ENCODE measurements around the gene PIK3AP1. TPM values are rescaled to one million over a fixed set of nuclear protein-coding genes. Genes with fewer than 3 reads are reported as not detected.

Gene PIK3AP1
- polyA plus RNA-seq, 10 donors: 1.7 to 3.4 (median 2.7) TPM

DNA sequence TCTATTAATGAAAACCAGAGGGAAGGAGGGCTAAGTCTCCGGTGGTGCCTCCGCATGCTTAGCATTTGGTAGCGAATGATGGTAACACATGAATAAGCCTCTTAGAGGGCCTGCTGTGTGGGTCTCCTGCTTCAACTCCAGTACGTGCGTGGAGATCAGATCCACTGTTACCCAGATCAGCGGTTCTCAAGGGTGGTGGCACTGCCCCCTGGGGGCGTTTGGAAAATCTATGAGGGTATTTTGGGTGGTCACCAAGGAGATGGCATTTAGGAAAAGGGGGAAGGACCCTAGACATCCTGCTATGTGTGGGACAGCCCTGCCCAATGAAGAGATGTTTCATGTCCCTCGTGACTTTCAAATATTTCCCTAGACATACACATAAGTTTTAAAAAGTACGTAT, 76.4 kb downstream of the PIK3AP1 start:
- no peak for DNase-seq

DNA sequence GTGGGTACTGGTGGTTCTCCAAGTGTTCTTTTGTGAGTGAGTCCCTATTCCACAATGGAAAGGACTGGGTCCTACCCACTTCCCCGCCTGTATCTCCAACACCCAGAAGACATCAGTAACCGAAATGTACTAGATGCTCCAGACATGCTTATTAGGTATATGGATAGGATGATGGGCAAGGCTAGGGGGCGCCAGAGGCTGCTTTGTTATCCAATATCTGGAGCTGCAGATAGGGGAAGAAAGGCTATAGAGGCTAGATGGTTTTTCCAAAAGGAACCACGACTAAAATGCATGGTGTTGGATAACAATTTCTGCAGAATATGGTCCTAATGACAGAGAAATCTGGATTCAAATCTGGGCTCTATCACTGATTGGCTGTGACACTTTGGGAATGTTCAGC, 77.3 kb downstream of the PIK3AP1 start:
- peak in 2 of 3 donors; percentile 21 to 37 for DNase-seq

DNA sequence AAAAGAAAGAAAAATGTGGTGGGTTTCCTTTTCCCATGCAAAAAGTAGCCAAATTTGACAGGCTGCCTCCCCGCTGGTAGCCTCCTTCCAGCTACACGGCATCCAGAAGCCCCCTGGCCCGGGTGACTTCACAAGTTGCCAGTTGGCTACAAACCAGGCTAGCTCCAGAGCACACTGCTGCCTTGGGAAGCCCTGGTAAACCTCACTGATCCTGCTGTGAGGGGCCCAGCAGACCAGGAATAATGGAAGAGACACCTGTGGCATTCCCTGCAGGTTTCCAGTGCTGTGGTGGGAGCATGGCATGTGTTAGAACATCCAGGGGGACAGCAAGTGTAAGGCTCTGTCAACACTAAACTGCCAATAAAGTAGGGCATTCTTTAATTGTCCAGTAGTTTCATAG, 77.8 kb downstream of the PIK3AP1 start:
- DNase-seq: no peak

DNA sequence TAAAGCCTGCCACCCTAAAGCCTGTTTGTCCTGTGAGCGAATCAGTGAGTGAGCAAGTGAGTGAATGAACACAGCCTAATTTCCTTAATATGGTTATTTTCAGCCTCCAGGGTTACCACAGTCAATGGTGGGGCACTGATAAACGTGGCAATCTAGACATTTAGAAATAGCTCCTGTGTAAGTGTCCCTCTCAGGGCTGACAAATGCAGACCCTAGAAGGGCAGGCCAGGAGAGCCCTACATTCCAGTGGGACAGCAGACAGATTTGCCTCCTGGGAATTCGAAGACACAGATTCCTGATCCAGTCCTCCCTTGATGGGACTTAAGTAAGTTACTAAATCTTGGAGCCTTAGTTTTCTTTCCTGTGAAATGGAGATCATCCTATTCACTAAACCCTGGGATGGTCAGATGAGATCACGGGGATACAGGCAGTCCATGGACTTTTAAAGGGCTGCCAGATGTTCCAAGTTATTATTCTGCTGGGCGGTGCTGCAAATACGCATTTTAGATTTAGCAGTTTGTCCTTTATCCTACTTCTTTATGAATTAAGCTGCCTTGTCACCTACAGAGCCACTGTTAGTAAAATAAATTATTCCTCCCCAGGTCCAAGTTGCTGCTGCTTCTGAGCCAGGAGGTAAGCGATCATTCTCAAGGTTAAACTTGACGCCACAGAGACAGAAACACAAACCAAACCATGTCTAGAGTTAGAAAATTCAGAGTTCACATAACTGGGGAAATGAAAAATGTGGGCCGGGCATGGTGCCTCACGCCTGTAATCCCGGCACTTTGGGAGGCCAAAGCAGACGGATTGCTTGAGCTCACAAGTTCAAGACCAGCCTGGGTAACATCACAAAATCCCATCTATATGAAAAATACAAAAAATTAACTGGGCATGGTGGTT, 78.7 kb downstream of the PIK3AP1 start:
- DNase-seq: no peak

DNA sequence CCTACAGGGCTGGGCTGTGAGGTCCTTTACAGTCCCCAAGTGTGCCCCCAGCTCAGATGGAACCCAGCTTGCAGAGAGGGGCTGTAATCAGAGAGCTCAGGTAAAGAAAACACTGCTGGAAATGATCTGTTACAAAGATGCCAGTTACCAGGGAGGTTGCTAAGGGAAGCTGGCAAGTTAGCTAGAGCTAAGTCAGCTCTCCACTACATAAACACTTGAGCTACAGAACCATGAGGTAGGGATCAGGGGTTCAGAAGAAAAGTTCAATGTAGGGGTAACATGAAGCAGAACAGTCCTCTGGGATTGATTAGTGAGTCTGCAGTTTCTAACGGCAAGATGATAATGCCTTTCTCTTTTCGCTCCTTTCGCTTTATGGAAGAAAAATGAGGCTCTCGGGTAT, 80.4 kb downstream of the PIK3AP1 start:
- no peak for DNase-seq

DNA sequence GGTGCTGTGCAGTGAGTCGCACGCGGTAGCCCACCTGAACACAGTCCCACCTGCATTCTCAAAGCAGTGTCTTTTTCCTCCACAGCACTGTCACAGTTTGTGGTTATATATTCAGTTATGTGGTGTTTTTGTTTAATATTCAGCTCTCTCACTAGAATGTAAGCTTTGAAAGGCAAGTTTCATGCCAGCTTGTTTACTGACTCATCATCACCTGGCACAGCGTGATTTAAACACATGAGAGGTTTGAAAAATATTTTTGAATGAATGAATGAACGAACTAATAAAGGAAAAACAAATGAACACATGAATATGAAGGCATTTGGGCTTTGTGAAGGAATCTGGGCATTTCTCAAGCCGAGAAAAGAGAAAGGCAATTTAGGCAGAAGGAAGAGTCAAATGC, 81.6 kb downstream of the PIK3AP1 start:
- no peak for DNase-seq

DNA sequence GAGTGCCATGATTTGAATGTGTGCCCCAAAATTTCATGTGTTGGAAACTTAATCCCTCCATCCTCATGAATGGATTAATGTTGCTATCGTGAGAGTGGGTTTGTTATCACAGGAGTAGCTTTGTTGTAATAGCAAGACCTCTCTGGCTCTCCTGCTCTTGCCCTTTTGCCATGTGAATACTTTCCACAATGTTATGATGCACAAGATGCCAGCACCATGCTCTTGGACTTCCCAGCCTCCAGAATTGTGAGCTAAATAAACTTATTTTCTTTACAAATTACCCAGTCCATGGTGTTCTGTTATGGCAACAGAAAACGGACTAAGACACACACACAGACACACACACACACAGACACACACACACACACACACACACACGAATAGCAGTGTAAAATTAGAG, 82.2 kb downstream of the PIK3AP1 start:
- DNase-seq: no peak

DNA sequence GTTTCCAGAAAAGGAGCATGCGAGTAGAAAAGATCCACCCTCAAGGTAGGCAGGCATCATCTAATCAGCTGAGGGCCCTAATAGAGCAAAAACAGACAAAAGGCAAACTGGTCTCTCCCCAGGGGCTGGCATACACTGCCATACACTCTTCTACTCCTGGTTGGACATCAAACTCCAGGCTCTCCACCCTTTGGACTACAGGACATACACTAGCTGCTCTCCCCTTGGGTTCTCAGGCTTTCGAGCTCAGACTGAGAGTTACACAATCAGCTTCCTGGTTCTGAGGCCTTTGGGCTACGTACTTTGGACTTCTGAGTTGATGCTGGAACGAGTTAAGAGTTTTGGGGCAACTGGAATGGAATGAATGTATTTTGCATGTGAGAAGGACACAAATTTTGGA, 82.6 kb downstream of the PIK3AP1 start:
- DNase-seq: no peak

DNA sequence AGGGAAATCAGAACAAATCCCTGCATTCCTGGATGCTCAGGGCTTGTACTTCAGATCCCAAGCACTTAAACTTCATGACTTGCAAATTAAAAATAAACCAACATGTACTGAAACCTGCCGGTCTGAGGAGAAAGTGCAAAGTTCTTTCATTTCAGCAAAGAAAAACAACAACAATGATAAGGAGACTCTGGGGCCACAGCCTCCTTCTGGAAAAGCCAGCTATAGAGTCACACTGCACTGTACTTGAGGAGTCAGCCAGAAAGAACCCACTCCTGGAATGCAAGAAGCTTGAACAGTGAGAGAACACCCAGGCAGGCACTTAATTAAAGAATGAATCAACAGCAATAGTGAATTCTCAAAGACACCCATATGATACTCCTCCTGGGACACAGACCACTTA, 83.8 kb downstream of the PIK3AP1 start:
- no peak for DNase-seq

DNA sequence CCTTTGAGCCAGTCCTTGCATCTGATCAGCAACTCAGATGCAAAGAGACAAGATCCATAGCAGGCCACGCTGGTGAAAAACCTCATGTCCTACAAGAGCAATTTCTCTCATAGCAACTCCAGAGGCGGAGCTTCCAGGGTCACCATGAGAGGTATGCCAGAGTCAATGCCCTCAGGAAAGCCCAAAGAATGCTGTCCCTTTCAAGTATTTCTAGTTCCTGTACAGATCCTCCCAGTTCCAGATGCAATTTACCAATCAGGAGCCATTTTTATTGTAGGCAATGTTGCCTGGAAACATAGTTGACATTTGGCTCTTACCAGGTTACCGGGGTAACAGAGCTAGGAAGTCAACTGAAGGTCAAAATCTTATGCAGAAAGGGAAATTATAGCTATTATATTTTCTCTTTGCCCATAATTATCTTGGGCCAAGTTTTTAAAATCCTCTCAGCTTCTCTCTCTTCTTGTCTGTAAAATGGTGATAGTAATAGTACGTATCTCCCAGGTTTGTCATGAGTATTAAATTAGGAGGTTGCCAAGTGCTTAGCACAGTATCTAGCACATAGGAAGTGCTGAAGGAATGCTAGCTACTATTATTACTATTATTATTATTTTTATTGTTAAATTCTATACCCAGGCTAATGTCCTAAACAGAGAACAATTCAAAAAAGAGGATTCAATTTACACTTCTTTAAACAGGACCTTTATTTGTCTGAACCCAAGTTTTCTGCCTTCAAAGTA, 87.2 kb downstream of the PIK3AP1 start:
- peak in 1 of 3 donors; percentile 16 for DNase-seq

DNA sequence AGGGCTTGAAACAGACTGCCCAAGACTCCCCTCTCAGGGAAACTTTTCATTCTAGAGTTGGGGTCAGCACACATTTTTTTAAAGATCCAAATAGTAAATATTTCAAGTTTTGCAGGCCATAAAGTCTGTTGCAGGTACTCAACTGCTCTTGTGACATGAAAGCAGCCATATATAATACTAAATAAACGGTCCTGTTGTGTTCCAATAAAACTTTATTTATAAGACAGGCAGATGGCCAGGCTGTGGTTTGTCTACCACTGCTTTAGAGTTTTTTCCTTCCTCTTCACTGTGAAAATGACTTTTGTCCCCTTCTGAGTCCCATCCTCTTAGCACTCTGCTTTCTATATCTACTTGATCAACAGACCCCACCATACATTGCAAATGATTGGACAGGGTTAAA, 93.0 kb downstream of the PIK3AP1 start:
- DNase-seq: no peak

DNA sequence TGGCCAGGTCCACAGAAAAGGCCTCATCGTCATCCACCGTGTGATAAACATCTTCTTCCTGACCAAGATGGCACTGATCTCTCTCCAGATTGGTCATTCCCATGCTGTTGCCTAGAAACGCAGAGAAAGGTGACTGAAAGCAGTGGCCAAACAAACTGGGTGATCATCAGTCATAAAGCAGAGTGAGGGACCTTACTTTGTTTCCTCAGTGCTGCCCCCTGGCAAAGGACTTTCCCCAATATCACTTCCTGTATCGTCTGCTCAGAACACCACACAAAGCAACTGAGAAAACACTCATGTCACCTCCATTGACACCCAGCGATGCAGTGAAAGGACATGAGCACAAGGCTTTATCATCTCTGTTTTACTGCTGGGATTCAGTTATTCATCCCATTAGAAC, 93.5 kb downstream of the PIK3AP1 start:
- no peak for DNase-seq

DNA sequence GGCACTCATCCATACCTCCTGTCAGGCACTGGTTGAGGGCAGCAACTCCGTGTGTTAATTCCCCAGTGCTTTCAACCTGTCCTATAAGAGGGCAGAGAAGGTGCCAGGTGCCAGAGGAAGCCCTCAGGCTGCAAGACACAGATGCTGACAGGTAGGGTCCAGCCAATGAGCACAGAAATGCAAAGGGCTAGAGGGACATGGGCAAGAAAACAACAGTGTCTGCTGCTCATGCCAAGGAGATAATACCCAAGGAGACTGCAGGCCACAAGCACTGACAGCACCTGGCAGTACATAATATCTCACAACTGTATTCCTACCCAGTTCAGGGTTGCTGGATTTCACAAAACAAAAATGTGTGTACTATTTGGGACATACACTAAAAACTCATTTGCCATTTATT, 95.1 kb downstream of the PIK3AP1 start:
- no peak for DNase-seq

DNA sequence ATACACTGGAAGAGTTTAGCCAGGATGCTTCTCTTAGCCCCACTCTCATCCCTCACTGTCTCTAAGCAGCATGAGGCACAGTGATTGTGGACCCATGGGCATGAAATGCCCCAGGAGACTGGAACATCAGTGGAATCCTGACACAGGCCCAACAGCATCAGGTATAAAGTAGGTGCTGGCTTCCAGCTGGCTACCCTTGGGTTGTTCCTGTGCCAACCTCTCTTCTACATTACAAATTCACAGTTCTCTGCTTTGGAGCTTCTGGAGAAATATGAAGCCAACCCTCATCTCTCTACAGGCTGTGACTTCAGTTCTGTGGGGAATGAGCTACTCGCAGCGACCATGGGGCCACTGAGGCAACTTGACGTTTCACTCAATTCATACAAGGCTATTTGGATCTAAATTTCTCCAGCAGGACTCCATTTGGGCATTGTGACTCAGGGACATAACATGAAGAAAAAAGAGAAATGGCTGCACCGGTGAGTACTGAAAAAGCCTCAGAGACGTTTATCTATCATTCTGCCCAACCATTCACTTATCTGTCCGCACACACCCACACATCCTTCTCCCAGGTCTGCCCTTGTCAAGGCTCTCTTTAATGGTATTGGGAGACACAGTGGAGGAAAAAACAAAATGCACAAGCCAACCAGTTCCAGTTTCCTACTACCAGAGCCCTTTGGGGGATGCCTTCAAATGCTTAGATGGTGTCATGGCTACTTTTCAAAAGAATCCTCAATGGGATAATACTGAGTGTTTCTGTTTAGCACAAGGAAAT, 98.1 kb downstream of the PIK3AP1 start:
- no peak for DNase-seq

DNA sequence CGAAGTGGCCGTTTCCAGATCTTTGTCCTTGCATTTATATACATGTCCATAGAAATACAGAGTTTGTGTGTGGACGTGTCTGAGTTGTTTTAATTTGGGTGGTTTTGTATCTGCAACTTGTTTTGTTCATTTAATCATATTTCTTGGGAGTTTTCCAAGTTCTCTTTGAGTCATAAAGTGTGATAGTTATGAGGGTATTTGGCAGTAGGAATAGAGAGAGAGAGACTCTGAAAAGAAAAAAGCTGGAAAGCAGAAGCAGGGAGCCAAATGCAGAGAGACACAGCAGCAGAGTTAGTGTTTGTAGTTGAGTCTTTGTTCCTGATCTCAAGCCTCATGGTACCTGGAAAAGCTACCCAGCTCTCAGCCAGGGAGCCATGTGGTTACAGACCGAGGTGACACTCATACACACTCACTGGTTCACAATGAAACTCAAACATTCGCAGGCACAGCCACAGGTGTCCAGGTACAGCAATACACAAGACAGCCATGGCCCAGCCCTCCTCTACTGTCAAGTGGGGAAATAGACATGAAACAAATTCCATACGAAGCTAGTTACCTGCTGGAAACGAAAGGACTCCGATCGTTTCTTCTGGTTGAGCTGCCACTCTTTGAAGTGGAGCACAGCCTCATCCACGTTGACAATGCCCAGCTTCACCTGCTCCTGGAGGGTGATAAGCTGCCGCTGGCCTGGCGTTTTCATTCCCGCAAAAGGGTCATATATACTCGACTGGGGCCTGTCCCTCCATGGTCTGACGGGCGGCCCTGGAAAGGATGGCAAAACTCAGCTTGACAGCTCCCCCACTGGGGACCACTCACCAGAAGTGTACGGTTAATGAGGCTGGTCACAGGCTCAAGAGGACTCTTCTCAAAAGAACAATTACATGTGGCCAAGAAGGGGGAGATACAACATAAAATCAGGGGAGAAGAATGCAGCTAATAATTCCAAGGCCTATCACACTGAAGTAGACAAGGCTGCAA, 100.2 kb downstream of the PIK3AP1 start:
- no peak for DNase-seq

DNA sequence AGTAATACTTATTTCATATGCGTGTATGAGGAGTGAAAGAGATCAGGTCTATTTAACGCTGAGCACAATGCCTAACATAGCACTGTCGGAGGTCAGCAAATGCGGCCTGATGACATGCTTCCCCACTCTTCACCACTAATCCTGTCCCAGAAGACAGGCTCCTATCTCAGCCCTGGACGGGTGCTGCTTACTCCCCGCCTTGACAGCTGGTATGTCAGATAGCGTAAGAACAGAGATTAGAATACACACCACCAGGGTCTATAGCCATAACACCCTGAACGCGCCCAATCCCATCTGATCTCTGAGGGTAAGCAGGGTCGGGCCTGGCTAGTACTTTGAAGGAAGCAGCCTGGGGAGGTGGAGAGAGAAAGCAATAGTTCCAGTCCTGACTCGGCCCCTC, 101.2 kb downstream of the PIK3AP1 start:
- DNase-seq: no peak

DNA sequence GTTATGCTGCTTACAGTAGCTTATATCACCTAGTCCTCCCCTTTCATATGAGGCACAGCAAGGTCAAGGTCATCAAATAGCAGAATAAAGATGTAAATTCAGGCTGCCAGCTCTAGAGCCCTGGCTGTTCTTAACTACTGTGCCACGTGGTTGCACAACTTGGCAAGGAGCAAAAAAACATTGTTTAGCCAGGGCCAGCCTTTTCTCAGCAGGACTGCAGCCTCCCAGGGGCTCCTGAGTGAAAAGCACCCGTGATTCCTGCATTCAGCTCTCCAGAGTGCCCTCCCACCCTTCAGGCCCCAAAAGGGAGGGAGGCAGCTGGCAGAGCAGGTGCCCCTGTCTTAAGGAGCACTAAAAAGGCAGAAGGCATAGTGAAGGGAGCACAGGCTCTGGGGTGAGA, 101.7 kb downstream of the PIK3AP1 start:
- no peak for DNase-seq

DNA sequence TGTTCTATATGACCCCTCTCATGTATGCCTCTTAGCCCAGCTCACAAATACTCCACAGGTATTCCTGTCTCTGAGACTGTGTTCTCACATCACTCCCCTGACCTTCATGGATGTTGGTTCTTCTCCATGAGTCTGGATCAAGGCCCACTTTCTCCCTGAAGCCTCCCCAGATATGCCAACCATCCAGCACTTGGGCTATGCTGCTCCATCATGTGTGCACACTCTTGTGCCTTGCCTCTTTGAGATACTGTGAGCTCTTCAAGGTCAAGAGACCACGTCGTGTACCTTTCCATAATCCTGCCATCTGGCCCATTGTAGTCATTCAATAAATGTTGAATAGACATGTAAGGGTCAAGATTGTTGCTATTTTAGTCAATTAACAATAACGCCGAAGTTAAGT, 103.4 kb downstream of the PIK3AP1 start:
- no peak for DNase-seq

DNA sequence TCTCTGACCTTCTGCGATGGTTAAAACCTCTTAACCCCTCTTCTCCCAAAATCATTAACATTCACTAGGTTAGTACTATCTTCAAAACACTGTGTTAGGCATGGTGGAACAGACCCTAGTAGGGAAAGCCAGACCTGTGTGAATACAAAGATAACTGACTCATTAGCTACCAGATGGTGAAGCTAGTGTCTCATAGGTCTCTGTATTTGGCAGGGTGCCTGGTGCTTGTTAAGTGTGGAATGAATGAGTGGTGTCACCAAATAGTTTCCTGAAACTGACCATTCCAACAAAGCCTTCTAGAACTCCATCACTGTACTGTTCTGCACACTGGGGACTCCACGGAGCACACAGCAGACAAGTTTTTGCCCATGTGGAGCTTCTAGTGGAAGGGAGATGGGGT, 105.8 kb downstream of the PIK3AP1 start:
- DNase-seq: peak in 1 of 3 donors; percentile 86

DNA sequence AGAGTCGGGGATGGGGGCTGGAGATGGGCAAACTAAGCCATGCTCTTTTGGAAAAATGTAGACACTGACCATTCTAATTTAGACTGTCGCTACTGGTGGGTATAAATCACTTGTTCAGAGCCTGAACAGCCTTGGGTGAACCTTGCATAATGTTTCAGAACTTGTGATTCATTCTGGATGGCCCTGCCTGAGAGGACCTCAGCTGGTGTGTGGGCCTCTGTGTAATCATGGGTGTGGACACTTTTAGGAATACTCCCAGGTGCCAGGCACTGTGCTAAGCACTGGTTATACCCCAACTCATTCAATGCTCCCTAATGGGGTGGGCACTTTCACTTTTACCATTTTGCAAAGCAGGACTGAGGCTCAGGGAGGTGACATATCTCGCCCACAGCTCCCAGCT, 106.7 kb downstream of the PIK3AP1 start:
- DNase-seq: no peak
